ENCODE measurements around the gene PLD5. TPM values are rescaled to one million over a fixed set of nuclear protein-coding genes. Genes with fewer than 3 reads are reported as not detected.
"Not testable (repeated sequence)": the region's sequence is repeated elsewhere in the genome, so short reads cannot be mapped to it uniquely, and the experiment has no call there.

Gene PLD5
- total and polyA plus RNA-seq, 7 experiments from 2014 or later, result not detected

DNA sequence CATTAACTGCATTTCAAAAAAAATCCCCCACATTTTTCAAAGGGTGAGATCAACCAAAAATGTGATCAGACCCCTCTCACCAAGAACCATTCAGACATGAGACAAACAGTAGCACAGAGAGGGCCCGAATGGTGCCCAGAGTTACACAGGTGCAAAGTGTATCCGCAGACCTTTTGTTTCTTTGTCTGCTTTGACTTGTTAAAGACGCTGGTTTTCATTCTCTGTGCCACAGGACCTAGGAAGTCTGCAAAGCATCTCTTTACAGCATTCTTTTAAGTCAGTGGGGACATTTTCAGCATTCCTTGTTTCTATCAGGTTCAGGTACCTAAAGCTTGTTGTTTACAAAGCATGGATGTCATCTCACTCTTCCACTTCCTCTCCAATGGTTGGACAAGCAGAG lies 438.4 kb downstream of the PLD5 start:
- H3K36me3 ChIP-seq (ENCODE audit: control insufficient read depth in 2 of 3, insufficient read depth in 3 of 3, low read length in 3 of 3), result no peaks in the 10 kb centered on the region
- H3K4me1 ChIP-seq (ENCODE audit: control insufficient read depth in 2 of 2, insufficient read depth in 2 of 2, low read length in 2 of 2), result no peaks in the 10 kb centered on the region
- no peaks in the 10 kb centered on the region for H3K27me3 ChIP-seq (ENCODE audit: control insufficient read depth in 2 of 2, insufficient read depth in 2 of 2, low read length in 2 of 2)
- ChIA-PET POLR2A (no interaction called here), CTCF (no interaction called here)
- DNase-seq (no peak), ATAC-seq (no peak)
- H3K9me3 Mint-ChIP-seq, result peaks cover 0 to 6% (median 0%) of the 10 kb centered on the region in 11 donors
- peaks cover 0 to 35% (median 9%) of the 10 kb centered on the region in 5 donors for H3K27me3 Mint-ChIP-seq
- H3K4me3 Mint-ChIP-seq, result no peak overlapping the region
- H3K4me1 Mint-ChIP-seq, result no peaks in the 10 kb centered on the region
- H3K36me3 Mint-ChIP-seq, result no peaks in the 10 kb centered on the region
- H3K27ac Mint-ChIP-seq, result no peak overlapping the region
- H3K27ac ChIP-seq (ENCODE audit: low read depth, low read length), result no peak overlapping the region
- no peak overlapping the region for H3K4me3 ChIP-seq (ENCODE audit: low read length)
- H3K9me3 ChIP-seq (ENCODE audit: control insufficient read depth in 2 of 3, low read length in 3 of 3), result no peaks in the 10 kb centered on the region
- intact Hi-C loops (cut with micrococcal nuclease), result no loop called here

DNA sequence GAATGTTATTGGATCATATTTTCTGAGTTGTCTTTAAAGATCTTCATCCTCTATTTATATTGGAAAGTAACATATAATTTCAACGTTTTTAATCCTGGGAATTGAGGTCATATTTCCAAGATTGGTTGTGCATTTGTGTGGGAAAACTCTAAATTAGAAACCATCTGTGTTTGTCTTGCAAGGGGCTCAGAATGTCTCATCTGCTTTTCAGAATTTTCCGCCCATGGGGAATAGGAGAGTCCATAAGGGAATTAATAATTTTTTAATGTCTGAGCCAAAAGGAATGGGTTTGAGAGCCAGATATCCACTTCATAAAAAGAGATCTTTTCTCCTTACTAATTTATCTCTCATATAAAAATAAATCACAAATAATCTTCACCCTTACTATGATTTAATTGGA lies 440.8 kb downstream of the PLD5 start:
- CTCF ChIA-PET, result interaction anchor here (0.6 kb wide), 1 partner anchor 318 kb away, joined by 3 read pairs; no protein-coding TSS in a partner anchor
- no peaks in the 10 kb centered on the region for H3K9me3 ChIP-seq (ENCODE audit: control insufficient read depth in 2 of 3, low read length in 3 of 3)

DNA sequence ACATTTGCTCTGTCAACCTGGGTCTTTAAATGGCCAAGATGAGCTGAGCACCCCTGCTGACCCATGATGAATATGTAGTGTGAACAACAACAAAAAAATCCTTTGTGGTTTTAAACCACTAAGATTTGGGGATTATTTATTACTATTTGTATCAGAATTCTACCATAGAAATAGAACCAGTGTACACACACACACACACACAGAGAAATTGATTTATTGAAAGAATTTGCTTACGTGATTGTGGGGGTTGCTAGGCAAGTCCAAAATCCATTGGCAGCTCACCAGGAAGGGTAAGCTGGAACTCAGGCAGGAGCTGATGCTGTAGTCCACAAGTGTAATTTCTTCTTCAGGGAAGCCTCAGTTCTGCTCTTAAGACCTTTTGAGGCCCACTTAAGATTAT lies 443.1 kb downstream of the PLD5 start:
- no peak overlapping the region for H3K27ac Mint-ChIP-seq
- CTCF ChIA-PET, result no interaction called here
- no peaks in the 10 kb centered on the region for H3K27me3 ChIP-seq (ENCODE audit: control insufficient read depth in 2 of 2, insufficient read depth in 2 of 2, low read length in 2 of 2)
- no peak overlapping the region for H3K27ac ChIP-seq (ENCODE audit: low read depth, low read length)
- no peaks in the 10 kb centered on the region for H3K9me3 ChIP-seq (ENCODE audit: control insufficient read depth in 2 of 3, low read length in 3 of 3)
- ATAC-seq (no peak), DNase-seq (no peak)
- no peak overlapping the region for H3K4me3 Mint-ChIP-seq
- no peaks in the 10 kb centered on the region for H3K36me3 ChIP-seq (ENCODE audit: control insufficient read depth in 2 of 3, insufficient read depth in 3 of 3, low read length in 3 of 3)
- H3K9me3 Mint-ChIP-seq, result peaks cover 0 to 6% (median 0%) of the 10 kb centered on the region in 11 donors
- intact Hi-C loops (cut with micrococcal nuclease), result no loop called here
- no peaks in the 10 kb centered on the region for H3K4me1 Mint-ChIP-seq
- H3K27me3 Mint-ChIP-seq, result peaks cover 0 to 30% (median 10%) of the 10 kb centered on the region in 5 donors
- POLR2A ChIA-PET, result no interaction called here
- no peaks in the 10 kb centered on the region for H3K36me3 Mint-ChIP-seq
- H3K4me1 ChIP-seq (ENCODE audit: control insufficient read depth in 2 of 2, insufficient read depth in 2 of 2, low read length in 2 of 2), result no peaks in the 10 kb centered on the region
- H3K4me3 ChIP-seq (ENCODE audit: low read length), result no peak overlapping the region

More for the DNA sequence above, 440.8 kb downstream of the PLD5 start:
- no peak for DNase-seq
- Mint-ChIP-seq H3K27me3 (peaks cover 0 to 35% (median 10%) of the 10 kb centered on the region in 5 donors), H3K27ac (no peak overlapping the region), H3K4me1 (no peaks in the 10 kb centered on the region), H3K36me3 (no peaks in the 10 kb centered on the region), H3K9me3 (peaks cover 0 to 6% (median 0%) of the 10 kb centered on the region in 11 donors), H3K4me3 (no peak overlapping the region)
- no peaks in the 10 kb centered on the region for H3K4me1 ChIP-seq (ENCODE audit: control insufficient read depth in 2 of 2, insufficient read depth in 2 of 2, low read length in 2 of 2)
- POLR2A ChIA-PET, result no interaction called here
- H3K27ac ChIP-seq (ENCODE audit: low read depth, low read length), result no peak overlapping the region
- ATAC-seq, result no peak
- intact Hi-C loops (cut with micrococcal nuclease), result no loop called here
- no peak overlapping the region for H3K4me3 ChIP-seq (ENCODE audit: low read length)
- H3K27me3 ChIP-seq (ENCODE audit: control insufficient read depth in 2 of 2, insufficient read depth in 2 of 2, low read length in 2 of 2), result no peaks in the 10 kb centered on the region
- no peaks in the 10 kb centered on the region for H3K36me3 ChIP-seq (ENCODE audit: control insufficient read depth in 2 of 3, insufficient read depth in 3 of 3, low read length in 3 of 3)

DNA sequence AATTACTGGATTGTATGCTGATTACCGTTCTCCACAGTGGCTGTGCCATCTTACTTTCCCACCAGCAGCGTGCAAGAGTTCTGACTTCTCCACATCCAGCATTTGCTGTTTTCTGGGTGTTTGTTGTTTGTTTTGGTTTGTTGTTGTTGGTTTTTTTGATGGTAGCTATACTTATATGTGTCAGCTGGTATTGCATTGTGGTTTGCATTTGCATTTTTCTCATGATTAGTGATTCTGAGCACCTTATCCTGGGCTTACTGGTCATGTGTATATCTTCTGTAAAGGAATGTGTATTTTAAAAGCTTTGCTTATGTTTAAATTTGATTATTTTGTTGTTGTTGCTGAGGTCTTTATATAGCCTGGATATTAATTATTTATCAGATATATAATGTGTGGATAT lies 458.7 kb downstream of the PLD5 start:
- Histone ChIP-seq H3K36me3 (ENCODE audit: control insufficient read depth in 2 of 3, insufficient read depth in 3 of 3, low read length in 3 of 3) (no peaks in the 10 kb centered on the region), H3K27me3 (ENCODE audit: control insufficient read depth in 2 of 2, insufficient read depth in 2 of 2, low read length in 2 of 2) (no peaks in the 10 kb centered on the region), H3K4me1 (ENCODE audit: control insufficient read depth in 2 of 2, insufficient read depth in 2 of 2, low read length in 2 of 2) (no peaks in the 10 kb centered on the region), H3K27ac (ENCODE audit: low read depth, low read length) (no peak overlapping the region), H3K9me3 (ENCODE audit: control insufficient read depth in 2 of 3, low read length in 3 of 3) (no peaks in the 10 kb centered on the region), H3K4me3 (ENCODE audit: low read length) (no peak overlapping the region)
- Mint-ChIP-seq H3K27me3 (peaks cover 0 to 19% (median 10%) of the 10 kb centered on the region in 5 donors), H3K9me3 (peaks cover 0 to 3% (median 0%) of the 10 kb centered on the region in 11 donors), H3K4me1 (no peaks in the 10 kb centered on the region), H3K27ac (no peak overlapping the region), H3K4me3 (no peak overlapping the region), H3K36me3 (no peaks in the 10 kb centered on the region)
- ChIA-PET POLR2A (no interaction called here), CTCF (no interaction called here)
- ATAC-seq, result no peak
- DNase-seq, result no peak
- intact Hi-C loops (cut with micrococcal nuclease), result no loop called here

DNA sequence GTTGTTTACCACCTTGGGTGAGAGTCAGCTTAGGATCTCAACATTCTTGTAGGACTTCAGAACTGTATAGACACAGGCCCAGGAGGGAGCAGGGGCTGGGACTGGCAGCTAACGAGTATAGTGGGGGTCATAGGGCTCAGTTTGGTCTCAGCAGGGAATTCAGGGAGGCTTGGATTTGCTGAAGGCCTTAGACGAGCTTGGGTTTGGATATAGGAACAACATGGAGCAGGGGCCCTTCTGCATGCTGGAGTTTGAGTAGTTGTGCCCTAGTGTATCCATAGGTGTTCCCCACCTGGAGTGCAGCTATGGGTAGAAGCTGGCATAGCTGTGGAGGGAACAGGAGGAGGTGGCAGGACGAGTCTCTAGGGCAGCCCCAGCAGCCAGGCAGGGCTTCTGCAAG lies 462.2 kb downstream of the PLD5 start:
- no peak overlapping the region for H3K4me3 Mint-ChIP-seq
- no peaks in the 10 kb centered on the region for H3K36me3 Mint-ChIP-seq
- no peak overlapping the region for H3K27ac Mint-ChIP-seq
- no peak for ATAC-seq
- H3K4me1 Mint-ChIP-seq, result no peaks in the 10 kb centered on the region
- Histone ChIP-seq H3K36me3 (ENCODE audit: control insufficient read depth in 2 of 3, insufficient read depth in 3 of 3, low read length in 3 of 3) (no peaks in the 10 kb centered on the region), H3K27me3 (ENCODE audit: control insufficient read depth in 2 of 2, insufficient read depth in 2 of 2, low read length in 2 of 2) (no peaks in the 10 kb centered on the region), H3K27ac (ENCODE audit: low read depth, low read length) (no peak overlapping the region), H3K4me3 (ENCODE audit: low read length) (no peak overlapping the region), H3K4me1 (ENCODE audit: control insufficient read depth in 2 of 2, insufficient read depth in 2 of 2, low read length in 2 of 2) (no peaks in the 10 kb centered on the region), H3K9me3 (ENCODE audit: control insufficient read depth in 2 of 3, low read length in 3 of 3) (no peaks in the 10 kb centered on the region)
- ChIA-PET POLR2A (no interaction called here), CTCF (no interaction called here)
- H3K27me3 Mint-ChIP-seq, result peaks cover 0 to 8% (median 5%) of the 10 kb centered on the region in 5 donors
- DNase-seq, result no peak
- H3K9me3 Mint-ChIP-seq, result peaks cover 0 to 3% (median 0%) of the 10 kb centered on the region in 11 donors
- intact Hi-C loops (cut with micrococcal nuclease), result no loop called here

DNA sequence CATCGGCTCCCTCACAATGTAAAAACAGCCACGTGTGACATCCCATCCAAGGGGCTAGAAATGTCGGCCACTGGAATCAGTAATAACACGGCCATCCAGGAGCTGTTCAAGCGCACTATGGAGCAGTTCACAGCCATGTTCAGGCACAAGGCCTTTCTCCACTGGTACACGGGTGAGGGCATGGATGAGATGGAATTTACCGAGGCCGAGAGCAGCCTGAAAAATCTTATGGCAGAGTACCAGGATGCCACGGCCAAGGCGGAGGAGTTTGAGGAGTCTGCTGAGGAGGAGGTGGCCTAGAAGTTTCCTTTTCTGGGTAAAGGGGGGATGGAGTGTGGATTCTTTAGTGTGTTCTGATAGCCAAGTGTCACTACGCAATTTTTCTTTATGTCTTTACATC lies 464.5 kb downstream of the PLD5 start:
- Mint-ChIP-seq H3K27ac (no peak overlapping the region), H3K9me3 (peaks cover 0 to 3% (median 0%) of the 10 kb centered on the region in 11 donors), H3K36me3 (no peaks in the 10 kb centered on the region), H3K4me1 (no peaks in the 10 kb centered on the region), H3K4me3 (no peak overlapping the region), H3K27me3 (peaks cover 0 to 8% (median 7%) of the 10 kb centered on the region in 5 donors)
- CTCF ChIA-PET, result no interaction called here
- Histone ChIP-seq H3K27ac (ENCODE audit: low read depth, low read length) (no peak overlapping the region), H3K9me3 (ENCODE audit: control insufficient read depth in 2 of 3, low read length in 3 of 3) (no peaks in the 10 kb centered on the region), H3K27me3 (ENCODE audit: control insufficient read depth in 2 of 2, insufficient read depth in 2 of 2, low read length in 2 of 2) (no peaks in the 10 kb centered on the region), H3K4me3 (ENCODE audit: low read length) (no peak overlapping the region), H3K36me3 (ENCODE audit: control insufficient read depth in 2 of 3, insufficient read depth in 3 of 3, low read length in 3 of 3) (no peaks in the 10 kb centered on the region), H3K4me1 (ENCODE audit: control insufficient read depth in 2 of 2, insufficient read depth in 2 of 2, low read length in 2 of 2) (no peaks in the 10 kb centered on the region)
- ATAC-seq (no peak), DNase-seq (no peak)
- POLR2A ChIA-PET, result no interaction called here
- intact Hi-C loops (cut with micrococcal nuclease), result no loop called here

DNA sequence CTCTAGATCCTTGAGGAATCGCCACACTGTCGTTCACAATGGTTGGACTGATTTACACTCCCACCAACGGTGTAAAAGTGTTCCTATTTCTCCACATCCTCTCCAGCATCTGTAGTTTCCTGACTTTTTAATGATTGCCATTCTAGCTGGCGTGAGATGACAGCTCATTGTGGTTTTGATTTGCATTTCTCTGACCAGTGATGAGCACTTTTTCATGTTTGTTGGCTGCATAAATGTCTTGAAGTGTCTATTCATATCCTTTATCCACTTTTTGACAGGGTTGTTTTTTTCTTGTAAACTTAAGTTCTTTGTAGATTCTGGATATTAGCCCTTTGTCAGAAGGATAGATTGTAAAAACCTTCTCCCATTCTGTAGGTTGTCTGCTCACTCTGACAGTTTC lies 465.9 kb downstream of the PLD5 start:
- DNase-seq; CTCF ChIA-PET; H3K27ac ChIP-seq (ENCODE audit: low read depth, low read length); H3K4me1 Mint-ChIP-seq; H3K9me3 ChIP-seq (ENCODE audit: control insufficient read depth in 2 of 3, low read length in 3 of 3); H3K27ac Mint-ChIP-seq; ATAC-seq; H3K4me1 ChIP-seq (ENCODE audit: control insufficient read depth in 2 of 2, insufficient read depth in 2 of 2, low read length in 2 of 2); H3K27me3 Mint-ChIP-seq; H3K36me3 ChIP-seq (ENCODE audit: control insufficient read depth in 2 of 3, insufficient read depth in 3 of 3, low read length in 3 of 3); H3K4me3 Mint-ChIP-seq; H3K4me3 ChIP-seq (ENCODE audit: low read length); H3K36me3 Mint-ChIP-seq; intact Hi-C loops (cut with micrococcal nuclease); POLR2A ChIA-PET; H3K27me3 ChIP-seq (ENCODE audit: control insufficient read depth in 2 of 2, insufficient read depth in 2 of 2, low read length in 2 of 2); H3K9me3 Mint-ChIP-seq: not testable (repeated sequence)
